Breast epithelium (tissue), 4 donors: ENCODE measurements around the gene CDH4. TPM values are rescaled to one million over a fixed set of nuclear protein-coding genes. Genes with fewer than 3 reads are reported as not detected.

Experiments used
- DNase-seq, 2 donors: peaks; one replicate each; pipeline ENCODE4 v3.0.0-alpha.2; 2019; ENCODE audit warnings: low spot score in 2 of 2
- H3K27ac ChIP-seq, 2 donors: fragments of 200-600 bp; sonication (generic) in 1 of 2; one replicate each; pipeline ENCODE4 v1.5.1; 2016 to 2019; ENCODE audit warnings: mild to moderate bottlenecking in 1 of 2
- H3K27me3 ChIP-seq, 2 donors: fragments of 200-600 bp; sonication (generic) in 1 of 2; one replicate each; pipeline versions ENCODE4 v1.5.1 to v1.6.0; 2017 to 2019; ENCODE audit warnings: control low read depth in 1 of 2, mild to moderate bottlenecking in 1 of 2
- H3K36me3 ChIP-seq: fragments of 200-600 bp; one replicate; pipeline ENCODE4 v1.5.1; 2019
- H3K4me1 ChIP-seq, 2 donors: fragments of 200-600 bp; sonication (generic); one replicate each; pipeline ENCODE4 v1.5.1; 2016 to 2019; ENCODE audit warnings: control low read depth in 1 of 2
- H3K4me3 ChIP-seq, 3 donors: fragments of 200-600 bp; sonication (generic); 1 replicate in 2 of 3; 2 replicates in 1 of 3; pipeline ENCODE4 v1.5.1; 2016 to 2019; ENCODE audit warnings: mild to moderate bottlenecking in 3 of 3, moderate library complexity in 2 of 3
- H3K9me3 ChIP-seq, 2 donors: fragments of 200-600 bp; sonication (generic) in 1 of 2; one replicate each; pipeline ENCODE4 v1.5.1; 2016 to 2019; ENCODE audit warnings: control low read depth in 1 of 2
- CTCF ChIP-seq, 3 donors: fragments of 450-650 bp; IDR thresholded peaks; one replicate each; pipeline ENCODE4 v1.5.1; 2016 to 2017; ENCODE audit warnings: antibody characterized with exemption in 3 of 3, mild to moderate bottlenecking in 3 of 3, moderate library complexity in 3 of 3
- POLR2A ChIP-seq: fragments of 450-650 bp; IDR thresholded peaks from one replicate; pipeline ENCODE4 v1.6.1; 2016; ENCODE audit warnings: antibody characterized with exemption, mild to moderate bottlenecking, moderate library complexity
- POLR2AphosphoS5 ChIP-seq, 3 donors: sonication (generic); formaldehyde crosslinking; IDR thresholded peaks; one replicate each; pipeline ENCODE4 v1.6.1; 2017; ENCODE audit warnings: antibody characterized with exemption in 3 of 3
- intact Hi-C: fragments of 100-400 bp; cut with DNase I; formaldehyde crosslinking; loops from one replicate; pipeline ENCODE4 v1.15.1; 2023; ENCODE audit warnings: low total_unique reads
- total RNA-seq, 3 donors: library from RNA; depleted of rRNA; stranded (reverse); fragments of >200 nt; gene quantifications; one replicate each; pipeline ENCODE4 v1.1.0, GENCODE V29; 2016

The CDH4 gene
- total RNA-seq, 3 donors from 2014 or later, result under 0.01 TPM; not detected in 2

GRCh38 chr20:61435184-61435822 lies 183.2 kb downstream of the CDH4 start:
- Histone ChIP-seq H3K4me1 (no peaks in the 10 kb centered on the region), H3K27me3 (peaks cover 0 to 21% of the 10 kb centered on the region in 2 donors), H3K9me3 (no peaks in the 10 kb centered on the region), H3K27ac (no peak overlapping the region), H3K36me3 (no peaks in the 10 kb centered on the region), H3K4me3 (no peak overlapping the region)
- DNase-seq, result no peak
- intact Hi-C loops, result no loop called here
- TF ChIP-seq CTCF (IDR thresholded peaks at IDR 0.05) (no peak), POLR2A (no peak)

GRCh38 chr20:61435823-61436220 lies 183.8 kb downstream of the CDH4 start:
- TF ChIP-seq POLR2A, result no peak
- TF ChIP-seq POLR2AphosphoS5 (IDR thresholded peaks at IDR 0.05), result no peak
- no peak for TF ChIP-seq CTCF (IDR thresholded peaks at IDR 0.05)
- no peak for DNase-seq
- Histone ChIP-seq H3K27me3 (peaks cover 0 to 21% of the 10 kb centered on the region in 2 donors), H3K9me3 (no peaks in the 10 kb centered on the region), H3K27ac (no peak overlapping the region), H3K36me3 (no peaks in the 10 kb centered on the region), H3K4me1 (no peaks in the 10 kb centered on the region), H3K4me3 (no peak overlapping the region)
- intact Hi-C loops, result no loop called here

- intact Hi-C loops, result no loop called here
- H3K4me1 ChIP-seq, result no peaks in the 10 kb centered on the region
- no peak overlapping the region for H3K4me3 ChIP-seq
- H3K9me3 ChIP-seq, result no peaks in the 10 kb centered on the region
- H3K27me3 ChIP-seq, result peaks cover 0 to 21% of the 10 kb centered on the region in 2 donors
- no peaks in the 10 kb centered on the region for H3K36me3 ChIP-seq
- H3K27ac ChIP-seq, result peak overlapping the region; percentile 70 to 86
- DNase-seq, result no peak
- no peak for TF ChIP-seq POLR2A
- TF ChIP-seq CTCF (IDR thresholded peaks at IDR 0.05), result no peak
- TF ChIP-seq POLR2AphosphoS5 (IDR thresholded peaks at IDR 0.05), result no peak
These were observed 184.2 kb downstream of the CDH4 start for GRCh38 chr20:61436283-61436666.

- TF ChIP-seq POLR2A, result no peak
- no peak for TF ChIP-seq POLR2AphosphoS5 (IDR thresholded peaks at IDR 0.05)
- no peak for TF ChIP-seq CTCF (IDR thresholded peaks at IDR 0.05)
- Histone ChIP-seq H3K36me3 (no peaks in the 10 kb centered on the region), H3K4me3 (no peak overlapping the region), H3K27me3 (peaks cover 0 to 21% of the 10 kb centered on the region in 2 donors), H3K27ac (peak overlapping the region; percentile 70 to 86), H3K4me1 (no peaks in the 10 kb centered on the region), H3K9me3 (no peaks in the 10 kb centered on the region)
- intact Hi-C loops, result no loop called here
- DNase-seq, result peak in 1 of 2 donors; percentile 40
These were observed 184.7 kb downstream of the CDH4 start for GRCh38 chr20:61436667-61437279.
